ENCODE measurements around the gene HIBCH.
A peak's percentile ranks its signal among the peaks of the same experiment; 100 is the strongest.
"Not testable (repeated sequence)": the region's sequence is repeated elsewhere in the genome, so short reads cannot be mapped to it uniquely, and the experiment has no call there.

Gene HIBCH, protein sequence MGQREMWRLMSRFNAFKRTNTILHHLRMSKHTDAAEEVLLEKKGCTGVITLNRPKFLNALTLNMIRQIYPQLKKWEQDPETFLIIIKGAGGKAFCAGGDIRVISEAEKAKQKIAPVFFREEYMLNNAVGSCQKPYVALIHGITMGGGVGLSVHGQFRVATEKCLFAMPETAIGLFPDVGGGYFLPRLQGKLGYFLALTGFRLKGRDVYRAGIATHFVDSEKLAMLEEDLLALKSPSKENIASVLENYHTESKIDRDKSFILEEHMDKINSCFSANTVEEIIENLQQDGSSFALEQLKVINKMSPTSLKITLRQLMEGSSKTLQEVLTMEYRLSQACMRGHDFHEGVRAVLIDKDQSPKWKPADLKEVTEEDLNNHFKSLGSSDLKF

DNA sequence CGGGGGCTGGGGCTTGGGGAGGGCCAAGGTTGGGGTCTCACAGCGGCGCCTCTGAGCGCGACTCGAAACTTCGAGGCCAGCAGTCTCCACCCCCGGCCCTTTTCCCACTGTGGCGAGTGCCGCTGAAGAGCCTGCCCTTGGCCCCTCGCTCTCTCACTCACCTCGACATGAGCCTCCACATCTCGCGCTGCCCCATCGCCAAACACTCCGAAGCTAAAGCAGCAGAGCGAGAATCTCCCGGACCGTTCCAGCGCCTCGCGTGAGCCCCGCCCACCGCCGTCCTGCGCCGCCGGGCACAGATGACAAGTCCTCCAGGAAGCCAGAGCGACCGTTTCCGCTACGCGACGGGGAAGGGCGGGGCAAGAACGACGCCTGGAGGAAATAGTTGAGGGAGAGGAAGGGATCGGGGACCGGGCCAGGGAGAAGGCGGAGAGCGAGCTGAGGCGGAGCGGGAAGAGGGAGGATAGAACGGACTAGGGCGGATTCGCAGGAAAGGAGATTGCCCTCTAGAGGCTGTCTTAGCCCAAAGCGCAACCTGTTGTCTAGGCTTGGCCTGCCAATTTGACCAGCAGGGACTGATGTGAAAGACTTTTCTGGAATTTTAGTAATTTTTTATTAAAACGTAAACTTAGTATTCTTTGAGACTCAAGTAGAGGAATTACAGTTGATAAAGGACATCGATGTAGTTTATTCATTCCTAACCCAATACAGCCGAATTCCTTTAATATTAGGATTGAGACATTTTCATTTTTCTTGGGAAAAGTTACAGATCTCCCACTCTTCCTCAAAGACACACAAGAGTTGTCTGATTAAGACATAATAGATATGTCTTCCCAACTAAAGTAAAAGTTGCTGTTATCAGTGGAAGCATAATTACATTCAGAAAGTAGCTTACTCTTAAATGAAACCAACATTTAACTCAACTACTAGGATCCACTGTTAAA lies at the start of gene HIBCH:
Gene HIBCH (minus strand): TSS at position 272 of the 944 bp plus-strand sequence. CDS start 76 bp downstream, at position 196.
- DNase-seq (ENCODE audit: low read depth in 3 of 3): peak; percentile 87 to 89 (median 89)

DNA sequence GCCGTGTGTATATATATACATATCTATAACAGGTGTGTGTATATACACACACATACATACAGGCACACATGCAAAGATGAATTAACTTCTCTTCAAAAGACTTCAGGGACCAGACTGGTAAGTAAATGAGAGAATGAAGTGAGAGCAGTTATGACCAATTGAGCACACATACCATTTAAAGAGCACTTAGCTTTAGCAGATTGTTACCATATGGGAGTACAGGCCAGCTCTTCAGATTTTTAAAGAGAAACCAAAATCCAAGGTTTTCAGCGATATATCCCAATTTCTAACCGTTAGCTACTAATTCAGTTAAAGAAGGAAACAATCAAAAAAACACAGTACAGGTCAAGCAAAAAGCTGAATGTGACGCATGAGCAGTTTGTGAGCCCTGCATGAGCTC lies 47.5 kb upstream of the HIBCH start:
- no peak for DNase-seq (ENCODE audit: low read depth in 3 of 3)

DNA sequence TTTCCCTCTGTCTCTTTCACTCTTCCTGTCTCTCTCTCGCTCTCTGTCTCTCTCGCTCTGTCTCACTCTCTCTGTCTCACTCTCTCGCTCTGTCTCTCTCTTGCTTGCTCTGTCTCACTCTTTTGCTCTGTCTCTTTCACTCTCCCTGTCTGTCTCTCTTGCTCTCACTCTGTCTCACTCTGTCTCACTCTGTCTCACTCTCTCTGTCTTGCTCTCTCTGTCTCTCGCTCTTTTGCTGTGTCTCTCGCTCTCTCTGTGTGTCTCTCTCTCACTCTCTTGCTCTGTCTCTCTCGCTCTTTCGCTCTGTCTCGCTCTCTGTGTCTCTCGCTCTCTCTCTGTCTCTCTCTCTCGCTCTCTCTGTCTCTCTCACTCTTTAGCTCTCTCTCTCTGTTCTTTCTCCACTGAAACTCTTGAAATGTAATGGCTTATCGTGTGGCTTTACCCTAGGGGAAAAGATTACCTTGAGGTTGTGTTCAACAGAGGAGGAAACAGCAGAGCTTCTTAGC lies 46.7 kb upstream of the HIBCH start:
- no peak for DNase-seq (ENCODE audit: low read depth in 3 of 3)

DNA sequence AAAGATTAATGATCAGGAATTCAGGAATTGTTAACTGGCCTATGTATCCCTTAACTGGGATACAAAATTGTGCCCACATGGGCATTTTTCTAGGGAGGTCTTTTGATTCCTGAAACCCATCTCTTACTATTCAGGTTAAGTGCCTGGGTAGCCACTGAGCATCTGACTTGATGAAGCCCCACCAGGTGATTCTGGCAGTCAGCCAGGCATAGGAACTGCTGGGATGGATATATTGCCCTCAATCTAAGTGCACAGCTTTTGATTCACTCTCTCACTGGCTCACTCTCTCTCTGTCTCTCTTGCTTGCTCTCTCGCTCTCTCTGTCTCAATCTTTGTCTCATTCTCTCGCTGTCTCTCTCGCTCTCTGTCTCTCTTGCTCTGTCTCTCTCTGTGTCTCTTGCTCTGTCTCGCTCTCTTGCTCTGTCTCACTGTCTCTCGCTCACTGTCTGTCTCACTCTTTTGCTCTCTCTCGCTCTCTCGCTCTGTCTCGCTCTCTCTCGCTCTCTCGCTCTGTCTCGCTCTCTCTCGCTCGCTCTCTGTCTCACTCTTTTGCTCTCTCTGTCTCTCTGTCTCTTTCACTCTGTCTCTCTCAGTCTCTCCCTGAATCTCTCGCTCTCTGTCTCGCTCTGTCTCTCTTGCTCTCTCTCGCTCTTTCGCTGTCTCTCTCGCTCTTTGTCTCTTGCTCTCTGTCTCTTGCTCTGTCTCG lies 46.0 kb upstream of the HIBCH start:
- DNase-seq (ENCODE audit: low read depth in 3 of 3): no peak

DNA sequence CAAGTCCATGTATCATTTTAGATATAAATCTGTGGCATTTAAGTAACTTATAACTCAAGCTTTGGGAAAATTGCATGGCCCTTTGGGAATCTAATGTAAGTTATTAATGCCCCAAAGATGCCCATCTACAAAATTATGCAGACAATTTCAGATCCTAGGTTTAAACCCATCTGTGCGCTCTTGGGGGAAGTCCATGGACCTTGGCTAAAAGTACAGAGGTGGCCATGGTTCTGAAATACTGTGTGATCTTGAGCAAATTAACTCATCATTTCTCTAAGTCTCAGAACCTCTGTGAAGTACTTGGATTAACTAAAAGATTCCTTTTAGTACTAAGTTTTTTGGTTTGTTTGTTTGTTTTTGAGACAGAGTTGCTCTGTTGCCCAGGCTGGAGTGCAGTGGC lies 43.3 kb upstream of the HIBCH start:
- DNase-seq (ENCODE audit: low read depth in 3 of 3): no peak

DNA sequence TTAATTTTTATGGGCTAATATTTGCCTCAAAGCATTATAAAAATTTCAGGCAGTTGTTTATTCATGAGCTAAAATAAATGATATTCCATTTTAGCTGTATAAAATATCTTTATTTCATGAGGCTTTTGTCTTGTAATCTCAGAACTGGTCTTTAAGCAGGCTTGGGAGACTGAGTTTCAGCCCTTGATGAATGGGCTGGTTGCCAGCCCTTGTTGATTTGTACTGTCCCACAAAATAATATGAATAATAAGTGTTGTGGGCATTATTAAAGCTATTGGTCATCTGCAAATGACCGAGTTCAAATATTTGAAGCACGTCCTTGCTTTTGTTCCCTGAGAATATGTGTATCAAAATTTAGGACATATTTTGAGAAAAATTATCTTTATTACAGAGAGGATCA lies 41.9 kb upstream of the HIBCH start:
- no peak for DNase-seq (ENCODE audit: low read depth in 3 of 3)

DNA sequence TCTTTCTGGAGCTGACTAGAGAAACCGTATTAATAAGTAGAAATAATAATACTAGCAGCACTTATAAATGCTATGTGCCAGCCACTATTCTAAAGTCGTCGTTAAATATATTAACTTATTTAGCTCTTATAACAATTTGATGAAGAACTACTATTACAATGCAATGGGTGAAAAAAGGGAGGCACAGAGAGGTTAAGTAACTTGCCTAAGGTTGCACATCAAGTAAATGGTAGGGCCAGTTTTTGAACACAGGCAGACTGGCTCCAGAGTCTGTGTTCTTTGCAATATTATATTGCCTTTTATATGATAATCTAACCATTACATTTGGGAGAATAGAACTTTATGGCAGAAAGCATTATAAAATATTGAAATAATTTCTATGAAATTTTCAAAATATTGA lies 41.3 kb upstream of the HIBCH start:
- no peak for DNase-seq (ENCODE audit: low read depth in 3 of 3)

DNA sequence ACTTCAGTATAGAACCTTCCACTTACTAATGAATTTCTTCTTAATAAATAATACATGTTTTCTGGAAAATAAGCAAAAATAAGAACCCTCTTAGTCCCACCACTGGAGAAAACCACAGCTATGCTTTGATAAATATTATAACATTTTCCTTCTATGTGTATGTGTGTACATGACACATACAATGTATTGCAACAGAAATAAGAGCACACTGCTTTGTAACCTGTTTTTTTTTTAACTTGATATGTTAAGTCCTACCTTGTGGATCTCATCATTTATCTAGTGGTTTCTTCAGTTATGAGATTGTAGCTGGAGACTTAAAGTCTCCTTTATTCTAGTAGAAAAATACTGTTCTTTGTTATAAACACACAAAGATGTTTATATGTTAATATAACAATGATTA lies 40.9 kb upstream of the HIBCH start:
- no peak for DNase-seq (ENCODE audit: low read depth in 3 of 3)

DNA sequence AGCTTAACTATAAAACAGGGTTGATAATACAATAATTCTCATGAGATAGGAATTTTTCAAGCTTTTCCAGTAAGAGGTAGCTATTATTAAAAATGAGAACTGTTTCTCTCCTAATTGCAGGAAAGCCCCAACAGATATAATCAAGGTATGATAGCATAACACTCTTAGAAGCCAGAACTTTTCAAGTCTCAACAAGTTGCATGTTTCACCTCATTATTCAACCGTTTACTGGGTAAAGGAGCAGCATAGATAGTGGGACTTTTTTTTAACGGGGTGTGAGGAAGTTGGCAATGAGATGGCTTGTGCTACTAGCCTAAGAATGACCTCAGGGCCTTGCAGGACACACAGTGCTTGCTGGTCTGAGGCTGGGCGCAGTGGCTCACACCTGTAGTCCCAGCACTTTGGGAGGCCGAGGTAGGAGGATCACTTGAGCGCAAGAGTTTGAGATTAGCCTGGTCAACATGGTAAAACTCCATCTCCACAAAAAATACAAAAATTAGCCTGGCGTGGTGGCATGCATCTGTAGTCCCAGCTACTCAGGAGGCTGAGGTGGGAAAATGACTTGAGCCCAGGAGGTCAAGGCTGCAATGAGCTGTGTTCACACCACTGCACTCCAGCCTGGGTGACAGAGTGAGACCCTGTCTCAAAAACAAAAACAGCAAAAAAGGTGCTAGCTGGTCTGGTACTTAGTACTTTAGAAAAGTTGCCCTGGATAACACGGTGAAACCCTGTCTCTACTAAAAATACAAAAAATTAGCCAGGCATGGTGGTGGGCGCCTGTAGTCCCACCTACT lies 39.2 kb upstream of the HIBCH start:
- not testable (repeated sequence) for DNase-seq (ENCODE audit: low read depth in 3 of 3)

DNA sequence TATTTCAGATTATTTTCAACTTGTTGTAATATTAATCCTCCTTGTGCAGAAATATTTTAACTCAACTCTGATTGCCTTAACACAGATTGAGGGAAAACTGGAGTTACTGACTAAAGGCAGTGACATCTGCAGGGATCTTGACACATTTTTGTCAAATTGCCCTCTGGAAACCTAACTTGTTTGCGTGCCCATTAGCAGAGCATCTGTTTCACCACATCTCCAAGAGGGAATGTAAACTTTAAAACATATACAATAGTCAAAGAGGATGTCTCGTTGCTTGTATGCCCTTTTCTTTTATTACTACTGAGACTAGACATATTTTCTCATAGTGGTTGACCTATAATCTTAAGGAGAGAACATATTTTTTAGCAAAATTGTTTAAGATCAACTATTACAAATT lies 38.0 kb upstream of the HIBCH start:
- no peak for DNase-seq (ENCODE audit: low read depth in 3 of 3)

DNA sequence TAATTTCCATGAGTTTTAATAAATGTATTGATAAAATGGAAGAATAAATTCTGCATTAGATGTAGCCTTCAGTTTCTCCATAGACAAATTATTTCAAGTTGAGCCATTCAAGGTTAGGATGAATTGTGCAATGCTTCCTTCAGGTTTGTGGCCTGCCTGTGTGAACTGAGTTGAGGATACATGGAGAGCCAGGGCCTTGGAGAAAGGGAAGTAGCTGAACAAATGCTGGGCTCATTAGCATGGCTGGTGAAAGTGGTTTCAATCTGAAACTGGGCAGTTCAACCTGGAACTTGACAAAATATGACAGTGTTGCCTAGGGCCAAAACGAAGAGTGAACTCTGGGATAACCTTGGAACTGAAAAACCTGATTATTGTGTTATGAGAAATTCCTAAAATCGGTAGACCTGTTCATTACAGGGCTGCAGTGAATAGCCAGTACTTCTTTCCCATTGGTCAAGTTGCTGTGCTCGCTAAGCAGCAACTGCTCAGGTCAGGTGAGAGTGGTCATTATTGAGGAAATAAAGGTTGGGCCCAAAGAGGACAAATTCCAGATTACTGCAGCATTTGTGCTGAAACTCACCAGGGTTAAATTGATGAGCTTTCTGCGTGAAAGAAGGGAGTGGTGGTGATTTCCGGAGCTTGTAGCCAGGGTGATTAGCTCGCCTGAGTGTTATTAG lies 36.5 kb upstream of the HIBCH start:
- DNase-seq (ENCODE audit: low read depth in 3 of 3): no peak

DNA sequence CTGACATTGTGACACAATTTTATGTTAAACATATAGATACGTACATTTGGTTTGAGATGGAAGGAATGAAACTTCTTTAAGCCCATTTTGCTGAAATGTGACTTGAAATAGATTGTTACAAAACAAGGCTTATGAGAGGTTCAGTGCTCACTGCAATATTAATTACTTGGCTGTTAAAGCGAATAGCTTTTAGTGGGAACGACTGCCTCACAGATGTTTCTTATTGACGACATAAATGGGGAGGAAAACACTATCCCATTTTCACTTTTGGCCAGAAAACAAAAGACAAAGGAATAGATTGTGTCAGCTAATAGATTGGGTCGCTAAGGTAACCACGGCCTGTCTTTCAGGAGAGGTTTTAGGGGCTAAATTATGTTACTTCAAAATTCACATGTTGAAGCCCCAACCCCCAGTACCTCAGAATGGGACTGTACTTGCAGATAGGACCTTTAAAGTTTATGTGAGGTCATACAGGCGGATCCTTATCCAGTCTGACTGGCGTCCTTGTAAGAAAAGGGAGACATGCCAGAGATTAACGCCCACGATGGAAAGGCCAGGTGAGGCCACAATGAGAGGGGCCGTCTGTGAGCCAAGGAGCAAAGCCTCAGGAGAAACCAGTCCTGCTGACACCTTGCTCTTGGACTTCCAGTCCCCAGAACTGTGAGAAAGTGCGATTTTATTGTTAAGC lies 34.5 kb upstream of the HIBCH start:
- DNase-seq (ENCODE audit: low read depth in 3 of 3): no peak

DNA sequence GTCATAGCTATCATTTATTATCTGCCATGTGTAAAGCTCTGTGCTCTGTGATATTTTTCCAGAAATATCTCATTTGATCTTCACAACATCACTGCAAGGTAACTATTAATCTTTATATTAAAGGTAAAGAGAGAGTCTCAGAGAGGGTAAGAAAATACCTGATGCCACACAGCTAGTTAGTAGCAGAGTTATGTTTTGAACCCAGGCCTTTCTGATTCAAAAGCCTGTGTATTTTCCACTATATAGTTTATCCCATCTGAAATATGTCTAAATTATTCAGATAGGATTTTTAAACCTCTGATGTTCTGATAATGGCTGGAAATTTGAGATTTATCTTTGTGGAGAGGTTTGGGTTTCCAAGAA lies 33.9 kb upstream of the HIBCH start:
- DNase-seq (ENCODE audit: low read depth in 3 of 3): no peak

DNA sequence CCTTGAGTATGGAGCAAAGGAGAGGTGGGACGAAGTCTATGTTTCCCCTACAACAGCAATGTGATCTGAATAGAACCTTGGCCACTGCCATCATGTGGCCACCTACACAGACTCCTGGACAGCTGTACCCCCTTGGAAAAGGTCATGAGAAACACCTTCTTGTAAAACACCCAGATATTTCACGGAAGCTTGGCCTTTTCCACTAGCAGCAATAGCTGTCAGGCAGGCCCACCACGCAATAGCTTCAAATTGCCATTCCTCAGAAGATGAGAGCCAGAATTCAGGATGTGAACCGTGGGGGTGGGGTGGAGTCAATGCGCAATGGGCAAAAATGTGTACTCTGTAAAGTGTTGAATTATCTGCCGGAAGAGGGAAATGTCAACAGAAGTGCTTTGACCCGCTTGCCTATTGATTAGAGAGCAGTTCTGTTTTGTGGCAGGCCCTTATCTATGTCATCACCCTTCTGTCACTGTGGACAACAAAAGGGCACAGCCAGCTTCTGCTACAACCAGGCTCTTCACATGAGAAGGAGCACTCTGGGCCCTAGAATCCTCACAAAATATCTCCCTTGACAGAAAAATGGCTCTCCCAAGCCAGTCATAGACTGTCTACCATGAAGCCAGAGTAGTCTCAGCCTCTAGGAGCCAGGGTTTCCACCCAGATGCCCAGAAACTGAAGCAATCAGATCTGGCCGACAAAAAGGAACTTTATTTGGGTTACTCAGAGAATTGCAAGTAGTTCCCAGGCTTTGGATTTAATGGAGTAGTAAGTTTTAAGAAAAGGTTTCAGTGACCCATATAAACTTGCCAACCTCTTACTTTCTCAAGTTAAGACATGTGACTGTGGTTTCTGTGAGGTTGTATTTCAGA lies 33.3 kb upstream of the HIBCH start:
- DNase-seq (ENCODE audit: low read depth in 3 of 3): no peak

DNA sequence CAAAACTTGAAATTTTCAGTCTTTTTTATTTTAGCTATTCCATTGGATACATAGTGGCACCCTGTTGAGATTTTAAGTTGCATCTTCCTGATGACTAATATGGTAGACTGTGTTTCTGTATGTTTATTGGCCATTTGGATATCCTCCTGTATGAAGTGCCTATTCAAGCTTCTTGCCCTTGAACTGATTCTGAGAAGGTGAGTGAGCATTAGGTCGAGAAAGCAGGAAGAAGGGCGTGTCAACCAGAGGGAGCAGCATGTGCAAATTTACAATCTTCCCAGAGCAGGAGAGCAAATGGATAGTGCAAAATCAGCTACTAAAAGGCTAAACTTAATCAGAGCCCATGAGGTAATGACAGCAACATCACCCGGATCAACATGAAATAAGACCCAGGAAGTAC lies 32.3 kb upstream of the HIBCH start:
- no peak for DNase-seq (ENCODE audit: low read depth in 3 of 3)

DNA sequence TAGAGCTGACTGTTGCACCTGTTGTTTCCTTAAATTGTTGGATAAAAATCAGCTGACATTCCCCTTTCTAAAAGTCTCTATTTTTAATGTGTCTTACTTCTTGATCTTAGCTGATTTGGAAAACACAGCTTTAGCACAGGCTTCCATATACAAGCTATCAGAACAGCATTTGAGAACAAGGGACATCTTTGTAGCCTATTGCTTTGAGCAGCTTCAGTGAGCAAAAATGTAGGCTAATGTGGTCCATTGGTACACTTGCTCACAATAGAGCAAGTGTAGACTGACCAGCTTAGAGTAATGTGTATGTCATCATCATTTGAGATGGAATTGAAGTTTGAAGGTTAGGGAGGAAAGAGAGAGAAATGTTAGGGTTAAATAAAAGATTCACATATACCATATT lies 30.7 kb upstream of the HIBCH start:
- DNase-seq (ENCODE audit: low read depth in 3 of 3): no peak

DNA sequence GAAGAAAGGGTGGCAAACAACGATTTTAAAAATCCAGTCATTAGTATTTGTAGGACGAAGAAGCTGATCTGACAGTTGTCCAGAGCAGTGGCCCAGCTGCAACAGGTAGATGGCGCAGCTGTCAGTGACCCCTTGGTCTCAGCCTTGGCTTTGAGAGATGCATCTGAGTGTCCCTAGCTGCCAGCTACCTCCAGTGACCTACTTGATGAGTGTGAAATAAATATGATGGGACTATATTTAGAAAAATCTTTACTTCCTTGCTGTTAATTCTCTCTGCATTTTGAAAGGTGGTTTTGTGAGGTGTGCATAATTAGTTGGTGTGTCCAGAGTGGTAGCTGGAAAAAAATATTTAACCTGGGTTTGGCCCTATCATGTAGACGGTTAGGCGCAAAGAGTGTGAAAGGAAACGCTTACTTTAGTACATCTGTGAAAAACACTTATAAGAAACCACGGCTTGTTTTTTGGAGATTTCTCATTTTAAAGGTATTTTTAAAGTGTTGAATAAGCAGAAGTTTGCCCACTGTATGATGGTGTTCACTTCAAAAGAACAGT lies 24.7 kb upstream of the HIBCH start:
- no peak for DNase-seq (ENCODE audit: low read depth in 3 of 3)

DNA sequence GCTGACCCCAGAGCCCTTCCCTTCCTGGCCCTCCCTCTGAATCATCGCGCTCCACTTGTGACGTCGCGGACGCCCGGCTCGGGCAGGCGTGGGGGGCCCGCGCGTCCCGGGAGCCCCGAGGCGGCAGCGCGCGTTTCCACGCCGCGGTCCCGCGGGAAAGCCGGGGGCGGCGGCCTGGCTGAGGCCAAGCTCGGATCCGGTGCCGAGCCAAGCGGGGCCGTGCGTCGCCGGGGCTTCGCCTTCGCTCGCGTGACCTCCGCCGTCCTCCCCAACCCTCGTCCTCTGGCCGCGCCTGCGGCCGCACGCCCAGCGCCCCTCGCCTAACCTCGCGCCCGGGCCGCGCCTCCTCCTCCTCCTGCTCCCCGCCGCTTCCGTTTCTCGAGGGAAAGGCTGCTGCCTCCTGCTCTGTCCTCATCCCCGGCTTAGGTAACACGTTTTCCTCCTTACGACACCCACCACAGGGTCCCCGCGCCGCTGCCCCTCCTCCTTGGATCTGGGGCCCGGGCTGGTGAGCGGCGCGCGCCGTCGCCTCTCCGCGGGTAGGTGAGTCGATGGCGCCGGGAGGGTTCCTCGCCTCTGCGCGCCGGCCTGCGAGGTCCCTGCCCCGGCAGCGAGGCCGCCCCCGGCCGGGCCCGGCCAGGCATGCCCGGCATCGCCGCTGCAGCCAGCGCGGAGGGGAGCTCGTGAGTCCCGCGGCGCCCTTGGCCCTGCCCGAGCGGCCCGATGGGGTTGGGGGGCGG lies 24.1 kb upstream of the HIBCH start, which contains the start of gene INPP1:
Gene INPP1 (plus strand): TSS at position 54 of the 740 bp plus-strand sequence. CDS start 16,514 bp downstream, outside the sequence.
- DNase-seq (ENCODE audit: low read depth in 3 of 3): peak in 1 of 3 donors; percentile 27

Data from stimulated activated CD4-positive, alpha-beta T cell treated with anti-CD3 and anti-CD28 coated beads, TNF-alpha, amount 100 ng/mL, for 48 hours (primary cell).